ENCODE data around the gene PPFIA4.

Gene PPFIA4

DNA sequence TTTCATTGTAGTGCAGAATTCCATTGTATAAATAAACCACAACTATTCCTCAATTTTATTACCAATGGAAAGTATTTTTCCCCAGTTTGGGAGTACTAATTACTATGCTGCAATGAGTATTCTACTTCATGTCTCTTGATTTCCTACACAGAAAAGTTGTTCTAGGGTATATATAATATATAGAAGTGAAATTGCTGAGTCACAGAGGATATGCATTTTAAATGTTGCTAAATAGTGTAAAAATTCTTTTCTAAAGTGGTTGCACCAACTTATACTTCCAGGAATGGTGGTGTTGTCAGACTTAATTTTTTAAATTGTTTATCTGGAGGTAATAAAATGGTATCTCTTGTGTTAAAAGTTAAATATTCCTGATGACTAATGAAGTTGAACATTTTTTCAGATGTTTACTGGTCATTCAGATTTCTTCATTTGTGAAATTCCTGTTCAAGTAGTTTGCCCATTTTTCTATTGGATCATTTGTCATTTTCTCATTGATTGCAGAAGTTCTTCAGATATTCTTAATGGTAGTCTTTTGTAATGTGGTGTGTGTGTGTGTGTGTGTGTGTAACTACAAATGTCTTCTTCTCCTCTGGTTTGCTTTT is 78.6 kb downstream of the PPFIA4 start:
- DNase-seq = no peak

DNA sequence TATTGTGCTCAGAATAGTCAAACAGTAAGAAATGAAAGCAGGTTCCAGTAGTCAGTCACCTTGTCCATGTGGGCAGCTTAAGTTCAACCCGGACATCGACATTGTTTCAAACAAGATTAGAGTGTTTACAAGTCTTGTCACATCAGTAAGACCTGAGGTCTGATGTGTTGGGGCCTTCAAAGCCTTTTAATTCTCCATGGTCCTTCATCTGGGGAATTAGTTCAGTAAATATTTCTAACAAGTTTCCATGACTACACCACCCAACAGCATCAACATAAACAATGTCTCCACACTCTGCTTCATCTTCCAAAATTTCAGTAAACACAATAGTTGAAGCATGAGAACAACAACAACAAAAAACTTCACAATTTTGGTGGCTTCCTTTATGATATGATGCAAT is 86.2 kb downstream of the PPFIA4 start:
- no peak for DNase-seq

DNA sequence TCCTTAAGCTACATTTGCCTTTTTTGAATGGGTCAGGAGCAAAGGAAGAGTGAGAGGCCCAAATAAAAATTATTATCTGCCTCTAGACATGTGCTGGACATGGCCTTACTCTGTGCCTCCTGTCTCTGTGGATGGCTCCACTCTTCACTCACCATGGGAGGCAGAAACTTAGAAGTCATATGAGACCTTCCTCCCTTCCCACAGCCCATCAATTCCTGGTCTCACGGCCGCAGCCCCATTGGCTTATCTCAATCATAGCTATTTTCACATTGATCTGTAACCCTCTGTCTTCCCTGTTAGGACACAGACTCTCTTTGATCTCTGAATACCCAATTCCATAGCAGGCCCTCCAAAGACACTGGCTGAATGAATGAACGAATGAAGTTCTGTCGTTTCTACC is 87.0 kb downstream of the PPFIA4 start:
- no peak for DNase-seq

DNA sequence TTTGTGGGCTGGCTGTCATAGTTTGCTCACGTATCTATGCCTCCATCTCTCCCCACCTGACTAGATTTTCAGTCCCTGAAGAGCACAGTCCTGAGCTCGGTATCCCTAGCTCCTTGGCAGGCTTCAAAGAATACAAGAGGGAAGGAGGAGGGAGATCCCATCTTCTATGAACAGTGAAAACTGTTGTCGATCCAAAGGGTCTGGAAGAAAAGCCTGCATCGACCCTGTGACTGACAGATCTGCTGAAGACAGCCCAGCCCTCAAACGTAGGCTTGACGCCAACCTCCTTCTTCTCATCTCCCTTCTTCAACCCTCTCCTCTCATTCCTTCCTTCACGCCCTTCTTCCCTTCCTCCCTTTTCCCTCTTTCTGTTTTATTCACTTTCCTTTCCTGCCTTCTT is 87.9 kb downstream of the PPFIA4 start:
- DNase-seq = no peak

DNA sequence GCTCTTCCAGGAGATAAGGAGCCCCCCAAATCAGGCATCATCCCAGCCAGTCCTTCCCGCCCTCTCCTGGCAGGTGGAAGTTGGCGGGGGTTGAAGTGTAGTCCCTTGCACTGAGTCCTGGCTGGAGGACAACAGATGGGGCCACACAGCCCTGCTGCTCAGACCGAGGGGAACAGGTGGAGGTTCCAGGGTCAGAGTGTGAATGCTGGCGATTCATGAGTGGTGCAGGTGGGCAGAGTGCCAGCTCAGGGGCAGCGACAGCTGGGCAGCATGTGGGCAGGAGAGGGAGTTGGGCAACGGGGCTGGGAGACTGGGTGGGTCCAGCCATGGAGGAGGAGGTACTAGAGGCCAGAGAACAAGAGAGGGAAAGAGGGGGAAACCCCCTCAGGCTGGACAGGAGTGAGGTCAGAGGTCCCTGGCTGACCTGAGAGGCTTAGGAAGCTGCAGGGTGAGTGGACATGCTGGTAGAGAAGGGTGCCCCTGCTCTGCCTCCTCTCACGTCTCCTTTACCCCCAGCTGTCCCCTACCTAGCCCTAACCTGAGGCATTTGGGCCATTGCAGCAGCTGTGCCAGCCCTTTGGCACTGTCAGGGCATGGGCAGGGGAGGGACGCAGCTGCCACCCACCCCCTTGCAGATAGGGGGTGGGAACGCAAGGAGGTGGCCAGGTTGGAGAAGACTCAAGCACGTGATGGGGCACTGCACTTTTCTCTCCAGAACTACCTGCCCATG is 90.0 kb downstream of the PPFIA4 start:
- no peak for DNase-seq

DNA sequence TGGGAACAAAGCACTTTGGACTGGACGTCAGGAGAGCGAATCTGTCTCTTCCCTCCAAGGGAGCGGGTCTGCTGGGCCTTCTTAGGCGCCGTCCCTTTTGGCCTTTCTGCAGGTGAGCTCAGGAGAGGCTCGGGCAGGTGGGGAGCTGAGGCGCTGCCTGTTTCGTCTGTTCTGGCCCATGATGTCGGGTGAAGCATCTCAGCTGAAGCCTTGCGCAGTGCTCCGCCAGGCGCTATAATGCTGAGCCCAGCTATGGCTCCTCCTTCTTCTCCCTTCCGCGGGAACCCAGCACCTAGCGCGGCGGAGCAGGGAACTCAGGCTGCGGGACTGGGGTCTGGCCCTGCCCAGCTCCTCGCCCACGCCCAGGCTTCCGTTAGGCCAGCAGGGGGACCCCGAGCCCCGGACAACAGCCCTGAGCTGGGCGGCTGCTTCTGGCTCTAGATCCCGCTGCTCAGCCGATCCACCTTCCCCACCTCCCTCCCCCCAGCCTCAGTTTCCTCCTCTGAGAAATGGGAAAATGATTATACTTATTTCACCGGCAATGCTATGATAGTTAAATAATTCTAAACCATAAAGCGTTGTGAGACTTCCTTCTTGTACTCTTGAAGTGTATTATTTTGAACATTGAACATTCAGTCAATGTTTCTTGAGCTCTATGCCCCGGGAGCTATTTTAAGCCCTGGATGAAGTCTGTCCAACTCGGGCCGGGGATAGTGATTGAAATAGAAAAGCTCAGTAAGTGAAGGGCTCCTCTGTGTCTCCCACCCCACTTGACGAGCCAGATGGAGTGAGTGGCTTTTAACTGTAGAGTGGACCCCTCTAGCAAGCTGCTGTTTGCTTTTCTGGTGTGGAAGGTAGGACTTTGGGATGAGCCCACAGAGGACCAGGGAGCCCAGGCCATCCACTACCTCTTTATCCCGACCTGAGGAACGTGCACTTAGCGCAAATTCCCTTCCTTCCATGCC is 91.6 kb downstream of the PPFIA4 start:
- DNase-seq = no peak

DNA sequence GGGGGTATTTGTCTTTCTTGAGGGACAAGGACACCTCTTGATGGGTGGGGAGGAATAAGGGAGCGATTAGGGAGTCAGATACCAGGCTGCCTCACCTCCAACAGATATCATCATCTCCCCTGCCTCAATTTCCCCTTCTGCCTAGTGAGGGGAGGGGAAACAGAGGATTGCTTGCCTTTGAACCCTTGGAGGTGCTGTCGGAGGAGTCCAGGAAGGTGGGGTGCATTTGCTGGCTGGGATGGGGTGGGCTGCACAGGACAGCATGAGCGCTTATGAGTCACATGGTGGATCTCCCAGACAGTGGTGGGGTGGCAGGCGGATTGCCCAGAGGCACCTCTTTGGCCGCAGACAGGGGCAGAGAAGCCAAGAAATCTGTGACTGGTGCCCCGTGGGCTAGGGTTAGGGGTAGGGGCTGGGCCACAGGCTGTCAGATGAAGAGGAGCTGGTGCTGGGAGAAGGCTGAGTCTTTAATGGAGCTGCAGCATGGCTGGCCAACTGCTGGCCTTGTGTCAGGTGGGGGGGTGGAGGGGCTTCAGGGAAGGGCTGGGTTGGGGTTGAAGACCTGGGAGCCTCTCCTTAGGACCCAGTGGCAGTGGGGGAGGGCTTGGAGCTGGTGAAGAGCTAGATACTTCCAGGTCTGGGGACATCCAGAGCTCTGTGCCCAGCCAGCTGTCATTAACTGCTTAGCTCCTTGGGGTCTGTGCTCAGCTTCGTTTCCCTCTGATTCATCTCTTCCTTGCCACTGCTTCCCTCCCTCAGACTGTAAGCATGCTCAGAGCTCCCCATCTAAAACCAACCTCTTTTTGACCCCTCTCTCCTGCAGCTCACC is 94.2 kb downstream of the PPFIA4 start:
- no peak for DNase-seq

DNA sequence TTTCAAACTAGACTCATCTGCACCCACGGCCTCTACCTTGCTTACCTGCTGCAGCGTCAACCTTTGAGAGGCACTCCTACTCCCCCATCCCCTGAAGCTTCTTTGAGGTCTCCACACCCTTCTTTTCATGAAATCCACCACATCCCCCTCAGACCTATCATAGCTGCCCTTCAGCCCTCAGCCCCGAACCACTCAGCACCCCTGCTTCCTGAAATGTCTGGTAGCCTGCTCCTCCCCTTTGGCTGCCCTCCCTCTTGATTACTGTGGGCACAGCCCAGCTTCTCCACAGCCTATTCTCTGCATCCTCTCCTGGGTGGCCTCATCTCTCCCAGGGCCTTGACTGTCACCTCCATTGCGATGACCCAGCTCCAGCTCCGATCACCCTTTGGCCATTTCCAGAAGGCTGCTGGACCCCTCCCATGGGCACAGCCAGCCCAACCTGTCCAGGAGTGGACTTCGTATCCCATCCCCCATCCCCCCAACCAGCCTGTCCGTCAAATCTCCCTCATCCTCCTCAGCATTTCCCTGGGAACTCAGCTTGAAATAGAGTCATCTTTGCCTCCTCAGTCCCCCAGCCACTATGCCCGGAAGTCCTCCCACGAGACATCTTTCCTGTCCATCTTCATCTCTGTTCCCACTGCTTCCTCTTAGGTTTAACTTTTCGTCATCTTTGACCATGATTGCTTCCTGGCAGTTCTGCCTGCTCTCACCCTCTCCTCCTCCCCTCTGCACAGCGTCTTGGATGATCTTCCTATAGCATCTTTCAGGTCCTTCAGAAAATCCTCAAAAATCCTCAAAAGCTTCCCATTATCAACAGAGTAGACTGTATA is 95.1 kb downstream of the PPFIA4 start:
- no peak for DNase-seq

DNA sequence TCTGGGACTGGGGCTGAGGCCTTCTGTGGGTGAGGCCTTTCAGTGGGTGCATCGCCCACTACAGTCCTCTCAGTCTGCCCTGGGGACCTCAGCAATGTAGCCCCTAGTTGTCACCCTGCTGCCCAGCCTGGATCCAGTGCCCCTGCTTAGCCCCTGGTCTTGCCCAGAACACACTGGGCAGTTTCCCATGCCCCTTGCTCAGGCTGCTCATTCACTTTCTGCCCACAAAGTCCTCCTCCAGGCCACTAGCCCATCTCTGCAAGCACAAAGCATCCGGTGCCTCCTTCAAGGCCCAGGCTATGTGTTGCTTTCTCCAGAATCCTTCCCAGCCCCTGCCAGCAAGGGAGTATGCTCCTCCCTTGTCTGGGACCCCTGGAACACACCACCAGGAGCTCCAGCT is 95.9 kb downstream of the PPFIA4 start:
- DNase-seq = no peak

DNA sequence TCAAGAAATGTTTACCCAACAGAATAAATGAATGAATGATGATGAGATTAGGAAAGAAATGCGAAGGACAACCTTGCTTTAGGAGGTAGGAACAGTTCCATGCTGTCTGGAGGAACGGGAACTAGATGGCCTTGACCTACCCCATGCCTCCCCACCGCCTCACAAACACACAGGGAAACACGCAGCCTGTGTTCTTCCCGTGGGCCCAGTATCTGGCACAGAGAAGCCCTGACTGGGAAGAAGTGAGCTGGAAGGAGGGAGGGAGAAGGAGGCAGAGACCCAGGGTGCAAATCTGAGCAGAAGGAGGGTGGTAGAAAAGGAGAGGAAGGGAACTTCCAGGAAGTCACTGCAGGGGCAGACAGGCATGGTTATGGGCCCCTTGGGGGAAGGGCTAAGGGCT is 97.7 kb downstream of the PPFIA4 start:
- no peak for DNase-seq

DNA sequence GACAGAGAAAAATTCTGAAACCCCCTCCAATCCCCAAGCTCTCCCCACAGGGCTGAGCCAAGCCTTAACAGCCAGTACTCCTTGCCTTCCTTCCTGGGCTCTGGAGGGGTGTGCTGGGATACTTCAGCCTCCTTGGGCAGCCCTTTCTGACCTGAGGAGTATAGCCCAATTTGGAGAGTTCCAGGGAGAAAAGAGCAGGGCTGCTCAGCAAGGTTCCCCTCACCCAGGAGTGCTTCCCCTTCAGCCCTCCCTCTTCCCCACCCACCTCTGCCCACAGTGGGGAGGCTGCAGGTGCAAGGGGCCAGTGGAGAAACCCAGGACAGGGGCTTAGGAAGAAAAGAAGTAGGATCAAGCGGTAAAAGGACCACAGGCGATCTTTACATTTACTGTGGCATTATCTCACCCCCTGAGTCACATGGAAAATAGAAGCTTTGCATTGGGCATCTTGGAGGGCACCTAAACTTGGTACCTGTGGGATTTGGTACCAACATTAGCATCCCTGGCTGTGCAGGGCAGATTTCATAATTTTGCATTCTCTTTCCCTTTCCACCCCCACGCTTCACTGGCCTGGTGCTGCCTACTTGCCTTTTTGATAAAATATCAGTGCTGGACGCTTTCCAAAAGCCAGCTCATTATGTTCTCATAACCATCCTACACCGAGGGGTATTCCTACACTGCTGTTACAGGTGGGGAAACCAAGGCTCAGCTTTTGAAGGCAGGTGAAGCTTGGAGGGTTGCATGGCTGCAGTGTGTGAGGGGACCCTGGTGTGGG is 98.4 kb downstream of the PPFIA4 start:
- DNase-seq = no peak

DNA sequence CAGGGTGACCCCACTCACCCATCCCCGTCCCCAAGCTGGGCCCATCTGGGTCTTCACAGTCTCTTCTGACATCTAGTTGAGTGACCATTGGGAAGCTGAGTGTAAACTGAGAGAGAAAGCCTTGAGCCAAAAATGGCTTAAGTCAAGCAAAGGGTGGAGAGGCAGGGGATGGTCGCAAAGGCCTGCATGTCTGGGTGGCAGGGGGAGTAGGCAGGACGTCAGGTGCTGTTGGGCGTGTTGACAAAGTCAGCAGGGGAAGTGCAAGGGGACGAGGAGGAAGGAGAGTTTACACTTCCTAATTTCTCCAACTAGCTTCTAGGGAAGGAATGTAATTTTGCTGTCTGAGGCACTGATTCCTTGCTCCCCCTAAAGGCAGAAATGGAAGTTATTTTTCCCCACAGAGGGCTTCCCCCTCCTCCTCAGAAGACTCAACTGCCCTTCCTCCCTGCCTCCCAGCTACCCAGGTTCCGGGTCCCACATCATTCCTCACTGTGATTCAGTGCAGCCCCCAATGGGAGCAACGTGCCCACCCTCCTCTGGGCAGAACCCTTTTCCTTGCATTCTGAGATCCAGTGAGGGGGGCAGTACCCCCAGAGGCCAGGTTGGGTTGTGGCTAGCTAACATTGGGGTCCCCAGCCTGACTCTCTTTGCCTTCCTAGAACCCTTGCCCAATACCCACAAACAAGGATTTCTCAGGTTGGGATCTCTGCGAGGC is 100.0 kb downstream of the PPFIA4 start:
- DNase-seq = no peak

DNA sequence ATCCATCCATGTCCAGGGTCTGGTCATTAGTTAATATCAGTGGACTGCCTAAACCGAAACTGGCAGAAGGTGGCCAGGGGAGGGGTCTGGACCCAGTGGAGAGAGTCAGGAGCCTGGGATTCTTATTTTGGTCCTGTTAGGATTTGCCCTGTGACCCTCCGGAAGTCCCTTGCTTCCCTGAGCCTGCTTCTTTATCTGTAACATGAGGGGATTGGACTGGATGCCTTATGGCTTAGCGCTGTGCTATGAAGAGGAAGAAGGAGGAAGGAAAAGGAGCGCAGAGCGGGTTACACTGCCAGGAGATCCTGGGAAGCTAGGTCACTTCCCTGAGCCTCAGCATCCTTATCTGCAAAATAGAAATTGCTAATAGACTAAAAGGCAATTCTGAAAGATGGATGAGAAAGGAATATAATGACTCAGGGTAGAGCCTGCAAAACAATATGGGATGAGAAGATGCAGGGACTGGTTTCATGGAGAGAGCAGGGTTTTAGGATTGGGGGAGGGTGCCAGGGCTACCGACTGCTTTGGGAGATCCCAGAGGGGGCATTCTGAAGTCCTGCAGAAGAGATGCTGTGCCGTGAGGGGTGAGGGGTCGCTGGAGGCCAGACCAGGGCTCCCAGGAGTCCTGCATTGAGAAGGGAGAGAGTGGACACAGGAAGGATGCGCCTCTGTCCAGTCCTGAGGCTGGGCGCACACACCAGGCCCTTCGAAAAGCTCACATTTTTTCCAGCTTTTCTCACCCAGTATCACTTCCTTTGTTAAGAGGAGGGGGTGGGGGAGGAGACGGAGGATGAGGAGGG is 100.8 kb downstream of the PPFIA4 start:
- no peak for DNase-seq

DNA sequence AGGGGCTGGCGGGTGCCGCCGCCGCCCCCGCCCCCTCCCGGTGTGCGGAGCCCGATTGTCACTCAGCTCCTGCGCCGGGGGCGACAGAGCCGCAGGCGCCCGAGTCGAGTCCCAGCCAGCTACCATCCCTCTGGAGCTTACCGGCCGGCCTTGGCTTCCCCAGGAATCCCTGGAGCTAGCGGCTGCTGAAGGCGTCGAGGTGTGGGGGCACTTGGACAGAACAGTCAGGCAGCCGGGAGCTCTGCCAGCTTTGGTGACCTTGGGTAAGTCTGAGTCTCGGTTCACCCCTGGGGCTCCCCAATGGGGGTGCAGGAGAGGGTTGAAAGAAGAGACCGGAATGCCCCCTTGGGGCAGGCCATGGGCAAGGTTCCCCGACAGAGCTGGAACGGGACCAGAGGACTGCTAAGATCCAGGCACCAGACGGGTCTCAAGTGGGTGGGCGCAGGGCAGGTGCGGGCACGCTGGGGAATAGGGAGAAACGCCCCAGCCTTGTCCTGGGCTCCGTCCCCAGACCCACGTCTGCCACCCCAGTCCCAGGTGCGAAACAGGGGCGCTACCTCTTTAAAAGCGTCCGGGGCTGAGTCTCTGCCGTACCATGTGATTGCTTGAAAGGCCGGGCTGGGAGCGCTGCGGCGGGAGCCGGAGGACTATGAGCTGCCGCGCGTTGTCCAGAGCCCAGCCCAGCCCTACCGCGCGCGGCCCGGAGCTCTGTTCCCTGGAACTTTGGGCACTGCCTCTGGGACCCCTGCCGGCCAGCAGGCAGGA is 101.6 kb downstream of the PPFIA4 start, which contains the start of gene ADORA1:
Gene ADORA1, plus strand, starts transcription at position 61 of the 765 bp plus-strand sequence. CDS start 1,116 bp downstream, outside the sequence.
- no peak for DNase-seq

DNA sequence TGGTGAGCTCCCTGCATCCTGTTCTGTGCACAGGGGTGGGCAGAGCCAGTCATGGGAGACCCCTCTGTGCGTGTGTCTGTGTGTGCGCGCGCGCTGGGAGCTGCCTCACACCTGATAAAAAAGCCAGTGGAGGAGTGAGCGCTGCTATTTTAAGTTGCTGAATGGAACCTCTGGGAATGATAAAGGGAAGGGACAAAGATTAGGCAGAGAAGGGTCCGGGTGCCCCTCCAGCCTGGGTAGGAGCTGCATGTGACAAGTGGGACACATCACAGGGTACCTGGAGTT is 102.1 kb downstream of the PPFIA4 start:
- DNase-seq = no peak
